ENCODE results near the gene GGCX.
"Not testable (repeated sequence)": the region's sequence is repeated elsewhere in the genome, so short reads cannot be mapped to it uniquely, and the experiment has no call there.

The GGCX gene

GRCh38 chr2:85561280-85562212 is at the start of gene GGCX:
Gene GGCX, minus strand, starts transcription at chr2:85561493. Its CDS starts 65 bp downstream, at chr2:85561428.
- DNase-seq (ENCODE audit: low read depth) = peak; percentile 92

GRCh38 chr2:85607268-85608215 is 46.2 kb upstream of the GGCX start:
- no peak for DNase-seq (ENCODE audit: low read depth)

- no peak for DNase-seq (ENCODE audit: low read depth)
These were observed 44.8 kb upstream of the GGCX start for GRCh38 chr2:85606116-85606455.

- no peak for DNase-seq (ENCODE audit: low read depth)
These were observed 44.3 kb upstream of the GGCX start for GRCh38 chr2:85605406-85606115.

- no peak for DNase-seq (ENCODE audit: low read depth)
These were observed 43.5 kb upstream of the GGCX start for GRCh38 chr2:85604568-85605339.

- DNase-seq (ENCODE audit: low read depth) = not testable (repeated sequence)
These were observed 42.8 kb upstream of the GGCX start for GRCh38 chr2:85604133-85604444.

GRCh38 chr2:85602476-85603234 is 41.4 kb upstream of the GGCX start, which contains the start of gene TMEM150A:
Gene TMEM150A, minus strand, starts transcription at chr2:85602698. Its CDS starts 750 bp downstream, at chr2:85601948.
- peak; percentile 78 for DNase-seq (ENCODE audit: low read depth)

GRCh38 chr2:85601771-85602475 is 40.6 kb upstream of the GGCX start:
- no peak for DNase-seq (ENCODE audit: low read depth)

- DNase-seq (ENCODE audit: low read depth) = no peak
These were observed 39.9 kb upstream of the GGCX start for GRCh38 chr2:85600951-85601770.

- no peak for DNase-seq (ENCODE audit: low read depth)
These were observed 38.9 kb upstream of the GGCX start for GRCh38 chr2:85600235-85600575.

GRCh38 chr2:85599468-85600234 is 38.4 kb upstream of the GGCX start:
- DNase-seq (ENCODE audit: low read depth) = no peak

GRCh38 chr2:85598594-85599340 is 37.5 kb upstream of the GGCX start:
- DNase-seq (ENCODE audit: low read depth) = no peak

GRCh38 chr2:85597241-85597640 is 35.9 kb upstream of the GGCX start:
- no peak for DNase-seq (ENCODE audit: low read depth)

- no peak for DNase-seq (ENCODE audit: low read depth)
These were observed 35.3 kb upstream of the GGCX start for GRCh38 chr2:85596486-85597143.

- DNase-seq (ENCODE audit: low read depth) = no peak
These were observed 34.7 kb upstream of the GGCX start for GRCh38 chr2:85596026-85596333.

GRCh38 chr2:85595301-85596025 is 34.2 kb upstream of the GGCX start, which contains the start of gene RNF181:
Gene RNF181, plus strand, starts transcription at chr2:85595745. Its CDS starts 19 bp downstream, at chr2:85595764.
- DNase-seq (ENCODE audit: low read depth) = peak; percentile 84
